NCI-H2029 (cell line): ENCODE data around the gene SPON1.
"Not testable (repeated sequence)": the region's sequence is repeated elsewhere in the genome, so short reads cannot be mapped to it uniquely, and the experiment has no call there.

Experiments used
- DNase-seq: peaks from one replicate; lab custom pipeline; 2025; lab: John Stamatoyannopoulos, UW

SPON1 gene

GRCh38 chr11:14249121-14249963, 286.8 kb downstream of the SPON1 start:
- peak; percentile 22 for DNase-seq

- no peak for DNase-seq
Measured at GRCh38 chr11:14251754-14252153, 289.2 kb downstream of the SPON1 start.

- not testable (repeated sequence) for DNase-seq
Measured at GRCh38 chr11:14252501-14252900, 290.0 kb downstream of the SPON1 start.

GRCh38 chr11:14253421-14253820, 290.9 kb downstream of the SPON1 start:
- DNase-seq: no peak

GRCh38 chr11:14253840-14254239, 291.3 kb downstream of the SPON1 start:
- DNase-seq: no peak

GRCh38 chr11:14254533-14255237, 292.2 kb downstream of the SPON1 start:
- no peak for DNase-seq

GRCh38 chr11:14255238-14255534, 292.7 kb downstream of the SPON1 start:
- no peak for DNase-seq

- DNase-seq: no peak
Measured at GRCh38 chr11:14258221-14258935, 295.9 kb downstream of the SPON1 start.

- no peak for DNase-seq
Measured at GRCh38 chr11:14259186-14259784, 296.8 kb downstream of the SPON1 start.

GRCh38 chr11:14259878-14260277, 297.4 kb downstream of the SPON1 start:
- DNase-seq: no peak

- DNase-seq: no peak
Measured at GRCh38 chr11:14261066-14261465, 298.5 kb downstream of the SPON1 start.

- DNase-seq: no peak
Measured at GRCh38 chr11:14262271-14262846, 299.8 kb downstream of the SPON1 start.

- no peak for DNase-seq
Measured at GRCh38 chr11:14264966-14265365, 302.4 kb downstream of the SPON1 start.

- DNase-seq: no peak
Measured at GRCh38 chr11:14266622-14267021, 304.1 kb downstream of the SPON1 start.

GRCh38 chr11:14267861-14268635, 305.5 kb downstream of the SPON1 start:
- DNase-seq: no peak

- DNase-seq: no peak
Measured at GRCh38 chr11:14269692-14270573, 307.4 kb downstream of the SPON1 start.

- no peak for DNase-seq
Measured at GRCh38 chr11:14270690-14271542, 308.4 kb downstream of the SPON1 start.

GRCh38 chr11:14273895-14274294, 311.4 kb downstream of the SPON1 start:
- DNase-seq: no peak

- no peak for DNase-seq
Measured at GRCh38 chr11:14275076-14275475, 312.6 kb downstream of the SPON1 start.
